ENCODE data around the gene TMEM213.

TMEM213 gene

GRCh38 chr7:138843632-138844580 lies 46.1 kb downstream of the TMEM213 start:
- no peak for DNase-seq

GRCh38 chr7:138845711-138846110 lies 47.9 kb downstream of the TMEM213 start:
- no peak for DNase-seq

GRCh38 chr7:138848056-138848980 lies 50.5 kb downstream of the TMEM213 start:
- DNase-seq, result no peak

GRCh38 chr7:138849701-138850100 lies 51.9 kb downstream of the TMEM213 start:
- no peak for DNase-seq

GRCh38 chr7:138852469-138852868 lies 54.7 kb downstream of the TMEM213 start:
- DNase-seq, result no peak

GRCh38 chr7:138853448-138853847 lies 55.7 kb downstream of the TMEM213 start:
- DNase-seq, result no peak

- DNase-seq, result no peak
These were observed 56.4 kb downstream of the TMEM213 start for GRCh38 chr7:138854115-138854645.

- no peak for DNase-seq
These were observed 59.9 kb downstream of the TMEM213 start for GRCh38 chr7:138857728-138858127.

- no peak for DNase-seq
These were observed 63.3 kb downstream of the TMEM213 start for GRCh38 chr7:138861051-138861450.

- no peak for DNase-seq
These were observed 66.1 kb downstream of the TMEM213 start for GRCh38 chr7:138863931-138864330.

- DNase-seq, result no peak
These were observed 66.9 kb downstream of the TMEM213 start for GRCh38 chr7:138864667-138865066.

GRCh38 chr7:138865843-138866242 lies 68.0 kb downstream of the TMEM213 start:
- DNase-seq, result peak; percentile 50

- DNase-seq, result no peak
These were observed 68.6 kb downstream of the TMEM213 start for GRCh38 chr7:138866353-138866752.

GRCh38 chr7:138867744-138868143 lies 70.0 kb downstream of the TMEM213 start:
- DNase-seq, result no peak

GRCh38 chr7:138868711-138869110 lies 70.9 kb downstream of the TMEM213 start:
- no peak for DNase-seq

- no peak for DNase-seq
These were observed 71.6 kb downstream of the TMEM213 start for GRCh38 chr7:138869353-138869752.

GRCh38 chr7:138871065-138871813 lies 73.4 kb downstream of the TMEM213 start:
- no peak for DNase-seq

- DNase-seq, result no peak
These were observed 74.0 kb downstream of the TMEM213 start for GRCh38 chr7:138871814-138872090.

- DNase-seq, result no peak
These were observed 74.8 kb downstream of the TMEM213 start for GRCh38 chr7:138872576-138872975.

GRCh38 chr7:138873220-138873892 lies 75.6 kb downstream of the TMEM213 start:
- DNase-seq, result no peak

- peak; percentile 65 for DNase-seq
These were observed 78.0 kb downstream of the TMEM213 start for GRCh38 chr7:138875794-138876193.

- no peak for DNase-seq
These were observed 78.5 kb downstream of the TMEM213 start for GRCh38 chr7:138876326-138876725.
